HepG2 (cell line): ENCODE results near the gene RHBG. TPM values are rescaled to one million over a fixed set of nuclear protein-coding genes. Genes with fewer than 3 reads are reported as not detected.

Experiments used
- ATAC-seq: fragments of 200-7000 bp; cut with Tn5 transposase; 3 replicates; pipeline ENCODE4 v1.9.1; 2020; ENCODE audit warnings: mild to moderate bottlenecking, moderate library complexity
- BruUV-seq: library from RNA; stranded (reverse); fragments of 400-500 nt; replicated peaks from 2 replicates; lab custom pipeline; 2021; lab: Mats Ljungman, UMichigan
- CTCF ChIA-PET: fragments of 300-600 bp; formaldehyde crosslinking; extraction: SDS; loops from one replicate; lab custom pipeline; 2021; ENCODE audit warnings: low total read pairs, inconsistent platforms, low intra/inter-chr PET ratio; lab: Yijun Ruan, JAX
- POLR2A ChIA-PET: fragments of 350-600 bp; sonication (Branson Sonifier 250); formaldehyde crosslinking; loops from one replicate; lab custom pipeline; 2020; ENCODE audit warnings: antibody characterized with exemption, inconsistent platforms; lab: Yijun Ruan, JAX
- DNase-seq: peaks from one replicate; pipeline ENCODE4 v3.0.0-alpha.2; 2015; ENCODE audit warnings: low spot score
- FAIRE-seq: peaks from 3 replicates; lab custom pipeline; 2011; peaks lifted over from hg19 to GRCh38; lab: Jason Lieb, UNC
- H2AFZ ChIP-seq: one replicate; pipeline ENCODE4 v1.6.1; 2011; ENCODE audit warnings: low read length, inconsistent platforms
- H3K27ac ChIP-seq: fragments of 300-600 bp; 3 replicates; pipeline ENCODE4 v1.8.0; 2011; ENCODE audit warnings: mixed run types, mild to moderate bottlenecking, mixed read lengths, low read length, inconsistent platforms; ENCODE audit not compliant: insufficient read depth; ENCODE audit errors: extremely low read length
- H3K27me3 ChIP-seq, 2 experiments: fragments of 200-600 bp in 1 of 2; 2 replicates in 1 of 2; 3 replicates in 1 of 2; pipeline versions ENCODE4 v1.6.0 to v1.8.0; 2011; ENCODE audit warnings: low read length in 2 of 2, mild to moderate bottlenecking in 2 of 2, moderate library complexity in 2 of 2, inconsistent platforms in 1 of 2; ENCODE audit not compliant: insufficient read depth in 2 of 2, control insufficient read depth in 1 of 2
- H3K36me3 ChIP-seq, 2 experiments: fragments of 200-600 bp in 1 of 2; replicated peaks in 1 of 2; 2 replicates in 1 of 2; 3 replicates in 1 of 2; pipeline versions ENCODE4 v1.5.1 to v1.8.0; 2011; ENCODE audit warnings: low read length in 2 of 2, inconsistent platforms in 1 of 2; ENCODE audit not compliant: insufficient read depth in 2 of 2, control insufficient read depth in 1 of 2
- H3K4me1 ChIP-seq: 2 replicates; pipeline ENCODE4 v1.5.1; 2012; ENCODE audit warnings: low read length, inconsistent platforms; ENCODE audit not compliant: insufficient read depth
- H3K4me2 ChIP-seq: 2 replicates; pipeline ENCODE4 v1.6.0; 2011; ENCODE audit warnings: low read depth, low read length, inconsistent platforms
- H3K4me3 ChIP-seq, 3 experiments: fragments of 200-600 bp in 1 of 3; sonication (generic), shearing (Covaris generic) in 1 of 3; replicated peaks in 1 of 3; 2 replicates each; pipeline ENCODE4 v1.5.1; 2011 to 2016; ENCODE audit warnings: low read length in 3 of 3, inconsistent platforms in 2 of 3, low read depth in 2 of 3, mild to moderate bottlenecking in 2 of 3, control low read depth in 1 of 3, mixed read lengths in 1 of 3; ENCODE audit not compliant: insufficient read depth in 1 of 3
- H3K79me2 ChIP-seq: one replicate; pipeline ENCODE4 v1.6.1; 2011; ENCODE audit warnings: low read length, inconsistent platforms; ENCODE audit not compliant: insufficient read depth
- H3K9ac ChIP-seq: 2 replicates; pipeline ENCODE4 v1.6.0; 2011; ENCODE audit warnings: mild to moderate bottlenecking, low read depth, low read length, inconsistent platforms; ENCODE audit not compliant: insufficient read depth
- H3K9me3 ChIP-seq: 2 replicates; pipeline ENCODE4 v1.5.1; 2012; ENCODE audit warnings: mild to moderate bottlenecking, low read length
- H4K20me1 ChIP-seq: 2 replicates; pipeline ENCODE4 v1.6.0; 2011; ENCODE audit warnings: inconsistent platforms, mild to moderate bottlenecking, low read length, moderate library complexity; ENCODE audit not compliant: insufficient read depth
- HDAC1 ChIP-seq: sonication (generic); formaldehyde crosslinking; IDR thresholded peaks from 2 replicates; pipeline ENCODE4 v1.5.1; 2020; ENCODE audit warnings: mild to moderate bottlenecking, missing genetic modification reagents
- WGBS: methylation state at CpG from one replicate; pipeline ENCODE4 v1.1.6; 2017; ENCODE audit warnings: low lambda C conversion rate; 5-methylcytosine and 5-hydroxymethylcytosine counted together
- in situ Hi-C: cut with HindIII; loops from 2 replicates; pipeline ENCODE4 v1.10.0; 2017; ENCODE audit warnings: low pct_unique_long_range_greater_than_20kb; ENCODE audit not compliant: extremely low pct_ligation_motif_present
- intact Hi-C: fragments of 100-400 bp; cut with micrococcal nuclease; formaldehyde crosslinking; loops from one replicate; pipeline ENCODE4 v1.10.0; 2022; ENCODE audit not compliant: unreplicated experiment
- polyA plus RNA-seq, 8 experiments: library from polyadenylated mRNA; depleted of rRNA in 3 of 8; stranded (reverse) in 7 of 8; unstranded in 1 of 8; fragments of >200 nt; fragmentation: Illumina TruSeq in 4 of 8; extraction: Trizol in 4 of 8; gene quantifications; 2 replicates each; pipeline versions ENCODE4 v1.2.1 to v1.2.3, GENCODE V29; 2011 to 2016; ENCODE audit warnings: low read depth in 4 of 8, missing spikeins in 1 of 8, mixed read lengths in 1 of 8; ENCODE audit not compliant: insufficient read depth in 1 of 8
- total RNA-seq, 5 experiments: library from RNA; depleted of rRNA; stranded (reverse); fragments of >200 nt; fragmentation: Illumina TruSeq; extraction: Trizol; gene quantifications; 2 replicates each; pipeline ENCODE4 v1.2.3, GENCODE V29; 2016; ENCODE audit warnings: low read depth in 1 of 5
- TF ChIP-seq, protein P1 (sequence below): sonication (generic); formaldehyde crosslinking; IDR thresholded peaks from 2 replicates; pipeline ENCODE4 v1.4.0; 2020; ENCODE audit warnings: mild to moderate bottlenecking, missing genetic modification reagents
- TF ChIP-seq, protein P2 (sequence below): sonication (generic); formaldehyde crosslinking; IDR thresholded peaks from 2 replicates; pipeline ENCODE4 v1.4.0; 2020; ENCODE audit warnings: low read depth, mild to moderate bottlenecking, missing genetic modification reagents
- TF ChIP-seq, protein P3 (sequence below): sonication (generic); formaldehyde crosslinking; conservative IDR thresholded peaks from 2 replicates; pipeline ENCODE4 v1.4.0; 2020; ENCODE audit warnings: mild to moderate bottlenecking, missing genetic modification reagents, moderate library complexity
- TF ChIP-seq, protein P4 (sequence below): sonication (generic); formaldehyde crosslinking; IDR thresholded peaks from 2 replicates; pipeline ENCODE4 v1.5.0; 2020; ENCODE audit warnings: mild to moderate bottlenecking, missing genetic modification reagents, borderline replicate concordance

The RHBG gene
- total and polyA plus RNA-seq, 2 of the 13 experiments (the other 11 are each of a cell fraction or from before 2014, with no cell fraction given), result 61.8 to 73.5 TPM

DNA sequence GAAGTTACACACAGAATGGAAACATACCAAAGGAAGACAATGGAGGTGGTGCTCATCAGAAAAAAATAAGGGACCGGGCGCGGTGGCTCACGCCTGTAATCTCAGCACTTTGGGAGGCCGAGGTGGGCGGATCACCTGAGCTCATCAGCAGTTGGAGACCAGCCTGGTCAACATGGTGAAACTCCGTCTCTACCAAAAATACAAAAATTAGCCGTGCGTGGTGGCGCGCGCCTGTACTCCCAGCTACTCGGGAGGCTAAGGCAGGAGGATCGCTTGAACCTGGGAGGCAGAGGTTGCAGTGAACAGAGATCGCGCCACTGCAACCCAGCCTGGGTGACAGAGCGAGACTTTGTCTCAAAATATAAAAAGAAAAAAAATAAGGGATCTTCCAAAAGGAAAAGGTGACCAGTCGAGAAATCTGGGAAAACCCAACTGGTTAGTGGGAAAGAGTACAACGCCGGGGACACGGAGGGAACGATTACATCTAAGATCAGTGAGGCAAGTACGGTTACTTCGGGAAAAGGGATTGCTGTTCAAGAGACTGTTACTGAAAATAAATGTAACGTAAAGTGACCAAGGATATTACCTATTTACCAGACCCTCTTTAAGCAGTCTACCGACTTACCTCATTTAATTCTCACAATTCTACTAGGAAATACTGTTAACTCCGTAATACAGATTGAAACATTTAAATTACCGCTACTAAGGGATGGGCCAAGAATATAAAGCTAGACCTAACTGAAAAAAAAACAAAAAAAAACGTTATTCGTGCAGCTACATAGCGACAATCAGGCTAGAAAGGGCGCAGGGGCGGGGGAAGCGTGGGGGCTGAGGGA lies 31.7 kb upstream of the RHBG start:
- no peak for ATAC-seq
- FAIRE-seq, result no peak
- WGBS, result 8% methylated on average over 34 of the region's 34 CpGs
- no peak overlapping the region for H2AFZ ChIP-seq
- H3K79me2 ChIP-seq, result peaks cover 43% of the 10 kb centered on the region
- H4K20me1 ChIP-seq, result peaks cover 17% of the 10 kb centered on the region
- intact Hi-C loops (loop anchor here (5.0 kb wide), 2 partner anchors 35 to 45 kb away; no protein-coding TSS in a partner anchor), in situ Hi-C loops (no loop called here)
- H3K36me3 ChIP-seq, result peaks cover 3 to 34% of the 10 kb centered on the region in 2 experiments; a peak in 4 of 5 replicates
- BruUV-seq, result TSS peak; percentile 48
- H3K4me1 ChIP-seq, result peaks cover 25% of the 10 kb centered on the region
- no peak for DNase-seq
- H3K4me3 ChIP-seq, result peak overlapping the region; percentile 87 to 94 (median 92)
- CTCF ChIA-PET, result no interaction called here
- peak overlapping the region; percentile 85 for H3K27ac ChIP-seq
- POLR2A ChIA-PET, result interaction anchor here (0.8 to 2.9 kb wide), 11 partner anchors 20 to 219 kb away, joined by 3 to 22 read pairs (median 4); partner anchors contain the start of genes PMF1, RHBG and SMG5
- H3K9me3 ChIP-seq, result no peaks in the 10 kb centered on the region
- peak overlapping the region; percentile 88 for H3K4me2 ChIP-seq
- peak overlapping the region; percentile 85 for H3K9ac ChIP-seq
- H3K27me3 ChIP-seq, result no peaks in the 10 kb centered on the region; a peak in 1 of 5 replicates
- TF ChIP-seq, protein P1, sequence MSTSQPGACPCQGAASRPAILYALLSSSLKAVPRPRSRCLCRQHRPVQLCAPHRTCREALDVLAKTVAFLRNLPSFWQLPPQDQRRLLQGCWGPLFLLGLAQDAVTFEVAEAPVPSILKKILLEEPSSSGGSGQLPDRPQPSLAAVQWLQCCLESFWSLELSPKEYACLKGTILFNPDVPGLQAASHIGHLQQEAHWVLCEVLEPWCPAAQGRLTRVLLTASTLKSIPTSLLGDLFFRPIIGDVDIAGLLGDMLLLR, result no peak
- 0 out of 2 replicates have a peak, but pooled peaks have one; percentile 28 for TF ChIP-seq HDAC1 (CRISPR knock-in tag)
- TF ChIP-seq, protein P2, sequence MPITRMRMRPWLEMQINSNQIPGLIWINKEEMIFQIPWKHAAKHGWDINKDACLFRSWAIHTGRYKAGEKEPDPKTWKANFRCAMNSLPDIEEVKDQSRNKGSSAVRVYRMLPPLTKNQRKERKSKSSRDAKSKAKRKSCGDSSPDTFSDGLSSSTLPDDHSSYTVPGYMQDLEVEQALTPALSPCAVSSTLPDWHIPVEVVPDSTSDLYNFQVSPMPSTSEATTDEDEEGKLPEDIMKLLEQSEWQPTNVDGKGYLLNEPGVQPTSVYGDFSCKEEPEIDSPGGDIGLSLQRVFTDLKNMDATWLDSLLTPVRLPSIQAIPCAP (CRISPR knock-in tag), result no peak
- TF ChIP-seq, protein P3, sequence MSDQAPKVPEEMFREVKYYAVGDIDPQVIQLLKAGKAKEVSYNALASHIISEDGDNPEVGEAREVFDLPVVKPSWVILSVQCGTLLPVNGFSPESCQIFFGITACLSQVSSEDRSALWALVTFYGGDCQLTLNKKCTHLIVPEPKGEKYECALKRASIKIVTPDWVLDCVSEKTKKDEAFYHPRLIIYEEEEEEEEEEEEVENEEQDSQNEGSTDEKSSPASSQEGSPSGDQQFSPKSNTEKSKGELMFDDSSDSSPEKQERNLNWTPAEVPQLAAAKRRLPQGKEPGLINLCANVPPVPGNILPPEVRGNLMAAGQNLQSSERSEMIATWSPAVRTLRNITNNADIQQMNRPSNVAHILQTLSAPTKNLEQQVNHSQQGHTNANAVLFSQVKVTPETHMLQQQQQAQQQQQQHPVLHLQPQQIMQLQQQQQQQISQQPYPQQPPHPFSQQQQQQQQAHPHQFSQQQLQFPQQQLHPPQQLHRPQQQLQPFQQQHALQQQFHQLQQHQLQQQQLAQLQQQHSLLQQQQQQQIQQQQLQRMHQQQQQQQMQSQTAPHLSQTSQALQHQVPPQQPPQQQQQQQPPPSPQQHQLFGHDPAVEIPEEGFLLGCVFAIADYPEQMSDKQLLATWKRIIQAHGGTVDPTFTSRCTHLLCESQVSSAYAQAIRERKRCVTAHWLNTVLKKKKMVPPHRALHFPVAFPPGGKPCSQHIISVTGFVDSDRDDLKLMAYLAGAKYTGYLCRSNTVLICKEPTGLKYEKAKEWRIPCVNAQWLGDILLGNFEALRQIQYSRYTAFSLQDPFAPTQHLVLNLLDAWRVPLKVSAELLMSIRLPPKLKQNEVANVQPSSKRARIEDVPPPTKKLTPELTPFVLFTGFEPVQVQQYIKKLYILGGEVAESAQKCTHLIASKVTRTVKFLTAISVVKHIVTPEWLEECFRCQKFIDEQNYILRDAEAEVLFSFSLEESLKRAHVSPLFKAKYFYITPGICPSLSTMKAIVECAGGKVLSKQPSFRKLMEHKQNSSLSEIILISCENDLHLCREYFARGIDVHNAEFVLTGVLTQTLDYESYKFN (CRISPR knock-in tag), result no peak
- TF ChIP-seq, protein P4, sequence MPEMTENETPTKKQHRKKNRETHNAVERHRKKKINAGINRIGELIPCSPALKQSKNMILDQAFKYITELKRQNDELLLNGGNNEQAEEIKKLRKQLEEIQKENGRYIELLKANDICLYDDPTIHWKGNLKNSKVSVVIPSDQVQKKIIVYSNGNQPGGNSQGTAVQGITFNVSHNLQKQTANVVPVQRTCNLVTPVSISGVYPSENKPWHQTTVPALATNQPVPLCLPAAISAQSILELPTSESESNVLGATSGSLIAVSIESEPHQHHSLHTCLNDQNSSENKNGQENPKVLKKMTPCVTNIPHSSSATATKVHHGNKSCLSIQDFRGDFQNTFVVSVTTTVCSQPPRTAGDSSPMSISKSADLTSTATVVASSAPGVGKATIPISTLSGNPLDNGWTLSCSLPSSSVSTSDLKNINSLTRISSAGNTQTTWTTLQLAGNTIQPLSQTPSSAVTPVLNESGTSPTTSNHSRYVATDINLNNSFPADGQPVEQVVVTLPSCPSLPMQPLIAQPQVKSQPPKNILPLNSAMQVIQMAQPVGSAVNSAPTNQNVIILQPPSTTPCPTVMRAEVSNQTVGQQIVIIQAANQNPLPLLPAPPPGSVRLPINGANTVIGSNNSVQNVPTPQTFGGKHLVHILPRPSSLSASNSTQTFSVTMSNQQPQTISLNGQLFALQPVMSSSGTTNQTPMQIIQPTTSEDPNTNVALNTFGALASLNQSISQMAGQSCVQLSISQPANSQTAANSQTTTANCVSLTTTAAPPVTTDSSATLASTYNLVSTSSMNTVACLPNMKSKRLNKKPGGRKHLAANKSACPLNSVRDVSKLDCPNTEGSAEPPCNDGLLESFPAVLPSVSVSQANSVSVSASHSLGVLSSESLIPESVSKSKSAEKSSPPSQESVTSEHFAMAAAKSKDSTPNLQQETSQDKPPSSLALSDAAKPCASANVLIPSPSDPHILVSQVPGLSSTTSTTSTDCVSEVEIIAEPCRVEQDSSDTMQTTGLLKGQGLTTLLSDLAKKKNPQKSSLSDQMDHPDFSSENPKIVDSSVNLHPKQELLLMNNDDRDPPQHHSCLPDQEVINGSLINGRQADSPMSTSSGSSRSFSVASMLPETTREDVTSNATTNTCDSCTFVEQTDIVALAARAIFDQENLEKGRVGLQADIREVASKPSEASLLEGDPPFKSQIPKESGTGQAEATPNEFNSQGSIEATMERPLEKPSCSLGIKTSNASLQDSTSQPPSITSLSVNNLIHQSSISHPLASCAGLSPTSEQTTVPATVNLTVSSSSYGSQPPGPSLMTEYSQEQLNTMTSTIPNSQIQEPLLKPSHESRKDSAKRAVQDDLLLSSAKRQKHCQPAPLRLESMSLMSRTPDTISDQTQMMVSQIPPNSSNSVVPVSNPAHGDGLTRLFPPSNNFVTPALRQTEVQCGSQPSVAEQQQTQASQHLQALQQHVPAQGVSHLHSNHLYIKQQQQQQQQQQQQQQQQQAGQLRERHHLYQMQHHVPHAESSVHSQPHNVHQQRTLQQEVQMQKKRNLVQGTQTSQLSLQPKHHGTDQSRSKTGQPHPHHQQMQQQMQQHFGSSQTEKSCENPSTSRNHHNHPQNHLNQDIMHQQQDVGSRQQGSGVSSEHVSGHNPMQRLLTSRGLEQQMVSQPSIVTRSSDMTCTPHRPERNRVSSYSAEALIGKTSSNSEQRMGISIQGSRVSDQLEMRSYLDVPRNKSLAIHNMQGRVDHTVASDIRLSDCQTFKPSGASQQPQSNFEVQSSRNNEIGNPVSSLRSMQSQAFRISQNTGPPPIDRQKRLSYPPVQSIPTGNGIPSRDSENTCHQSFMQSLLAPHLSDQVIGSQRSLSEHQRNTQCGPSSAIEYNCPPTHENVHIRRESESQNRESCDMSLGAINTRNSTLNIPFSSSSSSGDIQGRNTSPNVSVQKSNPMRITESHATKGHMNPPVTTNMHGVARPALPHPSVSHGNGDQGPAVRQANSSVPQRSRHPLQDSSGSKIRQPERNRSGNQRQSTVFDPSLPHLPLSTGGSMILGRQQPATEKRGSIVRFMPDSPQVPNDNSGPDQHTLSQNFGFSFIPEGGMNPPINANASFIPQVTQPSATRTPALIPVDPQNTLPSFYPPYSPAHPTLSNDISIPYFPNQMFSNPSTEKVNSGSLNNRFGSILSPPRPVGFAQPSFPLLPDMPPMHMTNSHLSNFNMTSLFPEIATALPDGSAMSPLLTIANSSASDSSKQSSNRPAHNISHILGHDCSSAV, result no peak
